ENCODE results near the gene TMEM86B. TPM values are rescaled to one million over a fixed set of nuclear protein-coding genes. Genes with fewer than 3 reads are reported as not detected.

The TMEM86B gene
- polyA plus RNA-seq, 1 of the 3 experiments (the other 2 are of a cell fraction) = 3.0 TPM

GRCh38 chr19:55242517-55242916 lies 14.0 kb upstream of the TMEM86B start:
- H3K79me2 ChIP-seq (ENCODE audit: insufficient read depth) = peaks cover 5% of the 10 kb centered on the region; the same call in 1 of the 2 replicates
- H3K9me2 ChIP-seq = no peaks in the 10 kb centered on the region
- H3K27me3 ChIP-seq (ENCODE audit: insufficient read depth) = no peaks in the 10 kb centered on the region
- no peaks in the 10 kb centered on the region for H3K9me3 ChIP-seq
- H2AFZ ChIP-seq (ENCODE audit: low read depth) = no peak overlapping the region
- H3K4me1 ChIP-seq (ENCODE audit: control insufficient read depth in 1 of 2, insufficient read depth in 2 of 2, low read depth in 1 of 2, low read length in 1 of 2) = peaks cover 0 to 6% of the 10 kb centered on the region in 2 experiments; a peak in 1 of 4 replicates
- peaks cover 11% of the 10 kb centered on the region for H4K20me1 ChIP-seq (ENCODE audit: insufficient read depth)
- no peak overlapping the region for H3K9ac ChIP-seq
- H3K36me3 ChIP-seq (replicated peaks in 1 of 2; ENCODE audit: control insufficient read depth in 1 of 2, insufficient read depth in 2 of 2, low read length in 1 of 2) = peaks cover 16 to 59% of the 10 kb centered on the region in 2 experiments
- H3K4me2 ChIP-seq = no peak overlapping the region
- ChIA-PET CTCF (interaction anchor here (1.7 kb wide), 1 partner anchor 12 kb away, joined by 6 read pairs; no protein-coding TSS in a partner anchor), POLR2A (no interaction called here)
- no peak overlapping the region for H3K27ac ChIP-seq (ENCODE audit: low read depth in 2 of 2, low read length in 1 of 2)
- TF ChIP-seq, protein P1, sequence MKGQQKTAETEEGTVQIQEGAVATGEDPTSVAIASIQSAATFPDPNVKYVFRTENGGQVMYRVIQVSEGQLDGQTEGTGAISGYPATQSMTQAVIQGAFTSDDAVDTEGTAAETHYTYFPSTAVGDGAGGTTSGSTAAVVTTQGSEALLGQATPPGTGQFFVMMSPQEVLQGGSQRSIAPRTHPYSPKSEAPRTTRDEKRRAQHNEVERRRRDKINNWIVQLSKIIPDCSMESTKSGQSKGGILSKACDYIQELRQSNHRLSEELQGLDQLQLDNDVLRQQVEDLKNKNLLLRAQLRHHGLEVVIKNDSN (IDR thresholded peaks at IDR 0.05; ENCODE audit: borderline replicate concordance, low read depth) = no peak
- TF ChIP-seq TAF1 (IDR thresholded peaks at IDR 0.05; ENCODE audit: borderline replicate concordance, low read depth, low read length) (no peak), CHD2 (IDR thresholded peaks at IDR 0.05; ENCODE audit: low read length, partially characterized antibody) (no peak), ELF1 (IDR thresholded peaks at IDR 0.05) (no peak), FOXM1 (IDR thresholded peaks at IDR 0.05; ENCODE audit: low read depth) (no peak), SIN3A (IDR thresholded peaks at IDR 0.05; ENCODE audit: borderline replicate concordance, low read depth, low read length) (no peak), USF2 (IDR thresholded peaks at IDR 0.05; ENCODE audit: borderline replicate concordance, low read depth, low read length) (no peak), MEF2A (IDR thresholded peaks at IDR 0.05; ENCODE audit: borderline replicate concordance, low read depth) (no peak), TCF12 (IDR thresholded peaks at IDR 0.05) (no peak), IRF3 (IDR thresholded peaks at IDR 0.05; ENCODE audit: low read depth, low read length) (no peak), SMC3 (IDR thresholded peaks at IDR 0.05; ENCODE audit: low read depth, low read length) (no peak), RCOR1 (IDR thresholded peaks at IDR 0.05; ENCODE audit: low read length) (no peak), MXI1 (IDR thresholded peaks at IDR 0.05; ENCODE audit: low read depth, low read length) (no peak), EP300 (IDR thresholded peaks at IDR 0.05; ENCODE audit: borderline replicate concordance in 1 of 2, low read depth in 1 of 2, low read length in 1 of 2) (no peak)
- TF ChIP-seq, protein P2, sequence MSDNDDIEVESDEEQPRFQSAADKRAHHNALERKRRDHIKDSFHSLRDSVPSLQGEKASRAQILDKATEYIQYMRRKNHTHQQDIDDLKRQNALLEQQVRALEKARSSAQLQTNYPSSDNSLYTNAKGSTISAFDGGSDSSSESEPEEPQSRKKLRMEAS (IDR thresholded peaks at IDR 0.05; ENCODE audit: low read depth) = no peak
- TF ChIP-seq, protein P3, sequence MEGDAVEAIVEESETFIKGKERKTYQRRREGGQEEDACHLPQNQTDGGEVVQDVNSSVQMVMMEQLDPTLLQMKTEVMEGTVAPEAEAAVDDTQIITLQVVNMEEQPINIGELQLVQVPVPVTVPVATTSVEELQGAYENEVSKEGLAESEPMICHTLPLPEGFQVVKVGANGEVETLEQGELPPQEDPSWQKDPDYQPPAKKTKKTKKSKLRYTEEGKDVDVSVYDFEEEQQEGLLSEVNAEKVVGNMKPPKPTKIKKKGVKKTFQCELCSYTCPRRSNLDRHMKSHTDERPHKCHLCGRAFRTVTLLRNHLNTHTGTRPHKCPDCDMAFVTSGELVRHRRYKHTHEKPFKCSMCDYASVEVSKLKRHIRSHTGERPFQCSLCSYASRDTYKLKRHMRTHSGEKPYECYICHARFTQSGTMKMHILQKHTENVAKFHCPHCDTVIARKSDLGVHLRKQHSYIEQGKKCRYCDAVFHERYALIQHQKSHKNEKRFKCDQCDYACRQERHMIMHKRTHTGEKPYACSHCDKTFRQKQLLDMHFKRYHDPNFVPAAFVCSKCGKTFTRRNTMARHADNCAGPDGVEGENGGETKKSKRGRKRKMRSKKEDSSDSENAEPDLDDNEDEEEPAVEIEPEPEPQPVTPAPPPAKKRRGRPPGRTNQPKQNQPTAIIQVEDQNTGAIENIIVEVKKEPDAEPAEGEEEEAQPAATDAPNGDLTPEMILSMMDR (IDR thresholded peaks at IDR 0.05) = no peak
- no peak overlapping the region for H3K4me3 ChIP-seq (ENCODE audit: low read depth in 2 of 2, low read length in 1 of 2)
- no peak for DNase-seq
- 77% methylated on average over 7 of the region's 7 CpGs for WGBS (ENCODE audit: low lambda C conversion rate)
- no peaks in the 10 kb centered on the region for H3F3A ChIP-seq (replicated peaks; ENCODE audit: insufficient read depth)
